ENCODE measurements around the gene GPN2. TPM values are rescaled to one million over a fixed set of nuclear protein-coding genes. Genes with fewer than 3 reads are reported as not detected.
A peak's percentile ranks its signal among the peaks of the same experiment; 100 is the strongest.

GPN2 gene
- 10 to 100 TPM; 19.8 to 22.2 TPM for total RNA-seq
- 22.2 TPM for polyA plus RNA-seq (ENCODE audit: insufficient read depth, low read depth, low replicate concordance)
- long read RNA-seq, donor 1, full-length matches to known transcripts, result 8 of 8 reads
- long read RNA-seq, donor 1, partial matches to known transcripts, result 0 of 8 reads
- long read RNA-seq, donor 1, other reads (novel, unspliced or antisense), result 0 of 8 reads
- long read RNA-seq, donor 2, full-length matches to known transcripts, result 3 of 3 reads
- long read RNA-seq, donor 2, partial matches to known transcripts, result 0 of 3 reads
- long read RNA-seq, donor 2, other reads (novel, unspliced or antisense), result 0 of 3 reads

DNA sequence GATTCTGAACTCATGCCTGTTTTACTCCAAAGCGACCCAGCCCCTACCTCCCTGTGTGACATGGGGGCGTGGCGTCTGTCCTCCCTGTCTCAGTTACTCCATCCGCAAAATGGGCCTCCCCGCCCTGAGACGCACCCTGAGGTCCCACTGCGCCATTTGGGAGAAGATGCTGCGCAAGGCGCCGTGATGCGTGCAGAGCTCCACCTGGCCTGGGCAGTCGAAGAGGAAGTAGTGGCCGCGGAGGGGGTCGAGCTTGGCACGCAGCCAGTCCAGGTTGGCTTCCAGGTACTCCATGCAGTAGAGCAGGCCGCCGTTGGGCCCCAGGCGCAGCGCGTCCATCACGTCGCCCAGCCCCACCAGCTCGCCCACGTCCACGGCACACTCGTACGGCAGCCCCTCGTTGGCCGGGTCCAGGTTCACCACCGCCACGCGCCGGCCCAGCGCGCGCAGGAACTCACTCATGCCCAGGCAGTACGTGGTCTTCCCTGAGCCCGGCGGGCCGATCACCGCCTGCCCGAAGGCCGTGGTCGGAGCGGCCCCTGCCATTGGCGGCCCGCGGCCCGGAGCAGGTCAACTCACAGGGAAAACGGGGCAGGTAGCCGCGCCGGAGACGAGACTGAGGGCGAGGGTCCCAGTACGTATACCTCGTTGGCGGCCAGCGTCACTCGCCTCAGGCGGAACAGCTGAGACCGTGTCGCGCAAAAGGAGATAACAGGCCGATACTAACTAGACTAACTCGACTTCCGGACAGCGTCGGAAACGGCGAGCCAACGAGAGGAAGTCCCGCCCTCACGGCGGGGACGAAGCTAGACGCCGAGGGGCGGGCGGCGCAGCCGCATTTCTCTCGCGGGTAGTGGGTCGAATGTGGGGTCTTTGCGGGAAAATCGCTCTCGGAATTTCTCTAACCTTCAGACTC is at the start of gene GPN2:
TSS of gene GPN2 (minus strand) at position 733 of the 916 bp plus-strand sequence. CDS start at position 546, 187 bp downstream.
- 2% methylated on average over 32 to 61 of the region's 89 CpGs for WGBS, 2 donors
- Histone ChIP-seq H3K27me3 (no peaks in the 10 kb centered on the region), H3K4me3 (peak within 1 kb of the TSS; percentile 93 to 99), H3K9me3 (no peaks in the 10 kb centered on the region), H3K27ac (peak within 1 kb of the TSS; percentile 83 to 88), H3K4me1 (peaks cover 3% of the 10 kb centered on the region), H3K36me3 (ENCODE audit: low read depth, missing control alignments) (no peaks in the 10 kb centered on the region)
- intact Hi-C loops (cut with DNase I; ENCODE audit: low total_unique reads), result no loop called here
- no peak for TF ChIP-seq POLR2A (IDR thresholded peaks at IDR 0.05)
- TF ChIP-seq, protein P1, sequence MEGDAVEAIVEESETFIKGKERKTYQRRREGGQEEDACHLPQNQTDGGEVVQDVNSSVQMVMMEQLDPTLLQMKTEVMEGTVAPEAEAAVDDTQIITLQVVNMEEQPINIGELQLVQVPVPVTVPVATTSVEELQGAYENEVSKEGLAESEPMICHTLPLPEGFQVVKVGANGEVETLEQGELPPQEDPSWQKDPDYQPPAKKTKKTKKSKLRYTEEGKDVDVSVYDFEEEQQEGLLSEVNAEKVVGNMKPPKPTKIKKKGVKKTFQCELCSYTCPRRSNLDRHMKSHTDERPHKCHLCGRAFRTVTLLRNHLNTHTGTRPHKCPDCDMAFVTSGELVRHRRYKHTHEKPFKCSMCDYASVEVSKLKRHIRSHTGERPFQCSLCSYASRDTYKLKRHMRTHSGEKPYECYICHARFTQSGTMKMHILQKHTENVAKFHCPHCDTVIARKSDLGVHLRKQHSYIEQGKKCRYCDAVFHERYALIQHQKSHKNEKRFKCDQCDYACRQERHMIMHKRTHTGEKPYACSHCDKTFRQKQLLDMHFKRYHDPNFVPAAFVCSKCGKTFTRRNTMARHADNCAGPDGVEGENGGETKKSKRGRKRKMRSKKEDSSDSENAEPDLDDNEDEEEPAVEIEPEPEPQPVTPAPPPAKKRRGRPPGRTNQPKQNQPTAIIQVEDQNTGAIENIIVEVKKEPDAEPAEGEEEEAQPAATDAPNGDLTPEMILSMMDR (IDR thresholded peaks at IDR 0.05), result no peak
- DNase-seq, result peak; percentile 90

DNA sequence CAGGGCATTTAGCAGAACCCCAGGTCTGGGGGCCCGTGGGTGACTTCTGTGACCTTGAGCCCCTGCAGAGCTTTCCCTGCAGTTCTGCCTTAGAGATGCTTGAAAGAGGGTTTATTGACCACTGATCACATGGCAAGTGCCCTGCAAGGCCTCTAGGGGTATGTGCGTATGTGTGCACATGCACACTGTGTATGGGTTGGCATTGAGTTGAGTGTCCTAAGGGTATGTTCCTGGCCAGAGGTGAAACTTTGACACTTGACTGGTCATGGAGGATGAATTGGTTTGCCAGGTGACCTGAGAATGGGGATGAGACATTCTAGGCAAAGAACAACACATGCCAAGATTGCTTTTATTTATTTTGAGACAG is 48.6 kb upstream of the GPN2 start:
- 73 to 78% methylated on average over 2 of the region's 2 CpGs for WGBS, 2 donors
- Histone ChIP-seq H3K27ac (no peak overlapping the region), H3K4me3 (no peak overlapping the region), H3K36me3 (ENCODE audit: low read depth, missing control alignments) (no peaks in the 10 kb centered on the region), H3K4me1 (peaks cover 4% of the 10 kb centered on the region), H3K27me3 (no peaks in the 10 kb centered on the region), H3K9me3 (no peaks in the 10 kb centered on the region)
- no peak for DNase-seq
- no peak for TF ChIP-seq POLR2A (IDR thresholded peaks at IDR 0.05)
- TF ChIP-seq, protein P1 (IDR thresholded peaks at IDR 0.05), result no peak
- intact Hi-C loops (cut with DNase I; ENCODE audit: low total_unique reads), result no loop called here

DNA sequence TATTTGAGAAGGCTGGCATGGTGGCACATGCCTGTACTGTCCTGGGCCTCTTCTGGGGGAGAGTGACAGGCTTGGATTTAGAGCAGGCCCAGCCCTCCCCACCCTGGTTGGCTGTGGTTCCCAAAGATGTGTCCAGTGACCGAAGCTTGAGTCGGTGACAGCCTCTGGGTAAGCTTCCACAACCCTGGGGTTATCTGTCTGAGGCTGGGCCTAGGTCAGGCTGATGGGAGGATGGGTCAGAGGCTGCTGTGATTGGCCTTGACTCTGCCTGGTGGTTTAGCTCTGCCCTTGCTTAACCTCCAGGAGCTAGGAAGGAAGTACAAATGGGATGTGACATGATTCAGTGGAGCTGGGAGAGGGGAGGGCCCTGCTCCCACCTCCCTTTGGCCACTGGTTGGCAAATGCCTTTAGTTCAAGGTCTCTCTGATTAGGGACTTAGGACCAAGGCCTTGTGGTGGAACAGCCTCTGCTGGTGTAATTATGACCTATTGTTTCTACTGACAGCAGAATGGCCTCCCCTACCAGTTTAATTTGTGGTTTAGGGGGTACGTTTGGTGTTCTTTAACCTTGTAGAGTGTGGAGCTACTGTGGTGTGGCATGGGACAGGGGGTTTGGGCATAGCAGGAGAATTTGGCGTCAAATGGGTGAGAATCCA is 48.0 kb upstream of the GPN2 start:
- TF ChIP-seq, protein P1 (IDR thresholded peaks at IDR 0.05), result no peak
- no peak for TF ChIP-seq POLR2A (IDR thresholded peaks at IDR 0.05)
- Histone ChIP-seq H3K27ac (no peak overlapping the region), H3K4me3 (no peak overlapping the region), H3K27me3 (no peaks in the 10 kb centered on the region), H3K9me3 (no peaks in the 10 kb centered on the region), H3K36me3 (ENCODE audit: low read depth, missing control alignments) (no peaks in the 10 kb centered on the region), H3K4me1 (peaks cover 4% of the 10 kb centered on the region)
- intact Hi-C loops (cut with DNase I; ENCODE audit: low total_unique reads), result no loop called here
- WGBS, 2 donors, result 59 to 88% methylated on average over 2 to 4 of the region's 4 CpGs
- DNase-seq, result no peak

DNA sequence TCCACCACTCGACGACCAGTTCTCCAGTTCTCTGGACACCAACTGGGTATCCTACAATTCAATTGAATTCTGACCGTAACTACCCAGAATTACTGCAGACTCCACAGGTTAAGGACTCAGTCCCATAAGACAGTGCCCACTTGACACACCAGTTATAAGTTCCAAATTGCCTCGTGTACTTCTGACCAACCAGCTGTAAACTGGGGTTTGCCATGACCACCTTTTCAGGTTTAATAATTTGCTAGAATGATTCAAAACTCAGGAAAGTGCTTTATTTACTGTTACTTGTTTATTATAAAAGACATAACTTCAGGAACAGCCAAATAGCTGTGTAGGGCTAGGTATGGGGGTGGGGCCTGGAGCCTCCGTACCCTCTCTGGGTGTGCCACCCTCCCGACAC is 46.7 kb upstream of the GPN2 start:
- Histone ChIP-seq H3K4me3 (no peak overlapping the region), H3K4me1 (peaks cover 4% of the 10 kb centered on the region), H3K27ac (no peak overlapping the region), H3K27me3 (no peaks in the 10 kb centered on the region), H3K9me3 (no peaks in the 10 kb centered on the region), H3K36me3 (ENCODE audit: low read depth, missing control alignments) (no peaks in the 10 kb centered on the region)
- 81 to 88% methylated on average over 6 of the region's 6 CpGs for WGBS, 2 donors
- no peak for TF ChIP-seq POLR2A (IDR thresholded peaks at IDR 0.05)
- TF ChIP-seq, protein P1 (IDR thresholded peaks at IDR 0.05), result no peak
- DNase-seq, result no peak
- intact Hi-C loops (cut with DNase I; ENCODE audit: low total_unique reads), result no loop called here
